ENCODE results near the gene OTOP3. TPM values are rescaled to one million over a fixed set of nuclear protein-coding genes. Genes with fewer than 3 reads are reported as not detected.
A peak's percentile ranks its signal among the peaks of the same experiment; 100 is the strongest.
"Not testable (repeated sequence)": the region's sequence is repeated elsewhere in the genome, so short reads cannot be mapped to it uniquely, and the experiment has no call there.

OTOP3 gene
- total RNA-seq, 6 donors from 2014 or later = not detected

DNA sequence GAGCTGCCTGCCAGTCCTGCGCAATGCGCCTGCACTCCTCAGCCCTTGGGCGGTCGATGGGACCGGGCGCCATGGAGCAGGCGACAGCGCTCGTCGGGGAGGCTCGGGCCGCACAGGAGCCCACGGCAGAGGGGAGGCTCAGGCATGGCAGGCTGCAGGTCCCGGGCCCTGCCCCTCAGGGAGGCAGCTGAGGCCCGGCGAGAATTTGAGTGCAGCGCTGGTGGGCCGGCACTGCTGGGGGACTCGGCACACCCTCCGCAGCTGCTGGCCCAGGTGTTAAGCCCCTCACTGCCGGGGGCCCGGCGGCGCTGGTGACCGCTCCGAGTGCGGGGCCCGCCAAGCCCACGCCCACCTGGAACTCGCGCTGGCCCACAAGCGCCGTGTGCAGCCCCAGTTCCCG is 28.7 kb upstream of the OTOP3 start:
- H3K36me3 ChIP-seq = no peaks in the 10 kb centered on the region
- WGBS, 2 donors = 92 to 93% methylated on average over 10 to 28 of the region's 34 CpGs
- DNase-seq = peak in 1 of 2 donors; percentile 74
- TF ChIP-seq POLR2A (IDR thresholded peaks at IDR 0.05) = no peak
- no peak for TF ChIP-seq EP300 (IDR thresholded peaks at IDR 0.05)
- no peak for TF ChIP-seq CTCF (IDR thresholded peaks at IDR 0.05)
- TF ChIP-seq POLR2AphosphoS5 (IDR thresholded peaks at IDR 0.05) = no peak
- H3K27me3 ChIP-seq = no peaks in the 10 kb centered on the region
- H3K27ac ChIP-seq = no peak overlapping the region
- H3K9me3 ChIP-seq = no peaks in the 10 kb centered on the region
- H3K4me3 ChIP-seq = no peak overlapping the region
- no peak for ATAC-seq (ENCODE audit: low FRiP score in 2 of 2)
- H3K4me1 ChIP-seq = no peaks in the 10 kb centered on the region

DNA sequence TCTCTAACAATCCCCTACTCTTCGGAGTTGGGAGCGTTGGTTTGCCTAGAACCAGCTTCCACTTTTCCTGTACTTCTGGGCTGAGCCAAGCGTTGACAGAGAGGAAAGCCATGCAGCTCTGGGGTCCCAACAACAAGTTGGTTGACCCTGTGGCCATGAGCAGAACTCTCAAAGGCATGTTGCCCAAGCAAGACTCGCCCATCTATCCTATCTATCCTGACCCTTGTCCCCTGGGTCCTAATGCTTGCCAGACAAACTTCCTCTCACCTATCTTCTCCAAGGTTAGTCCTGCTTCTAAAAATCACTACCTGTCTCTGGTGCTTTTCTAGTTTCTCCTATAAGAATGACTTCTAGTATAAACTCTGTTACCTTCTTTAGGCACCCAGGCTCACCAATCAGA is 26.6 kb upstream of the OTOP3 start:
- not testable (repeated sequence) for ATAC-seq (ENCODE audit: low FRiP score in 2 of 2); H3K27ac ChIP-seq; H3K27me3 ChIP-seq; H3K4me3 ChIP-seq; H3K4me1 ChIP-seq; H3K36me3 ChIP-seq; DNase-seq; H3K9me3 ChIP-seq
- WGBS, 2 donors = 76% methylated on average over 4 of the region's 4 CpGs

DNA sequence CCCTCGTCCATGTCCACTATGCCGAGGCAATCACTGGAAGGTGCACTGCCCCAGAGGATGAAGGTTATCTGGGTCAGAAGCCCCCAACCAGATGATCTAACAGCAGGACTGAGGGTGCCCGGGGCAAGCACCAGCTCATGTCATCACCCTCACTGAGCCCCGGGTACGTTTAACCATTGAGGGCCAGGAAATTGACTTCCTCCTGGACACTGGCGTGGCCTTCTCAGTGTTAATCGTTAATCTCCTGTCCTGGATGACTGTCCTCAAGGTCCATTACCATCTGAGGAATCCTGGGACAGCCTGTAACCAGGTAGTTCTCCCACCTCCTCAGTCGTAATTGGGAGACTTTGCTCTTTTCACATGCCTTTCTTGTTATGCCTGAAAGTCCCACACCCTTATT is 24.3 kb upstream of the OTOP3 start:
- WGBS, 2 donors = 56 to 81% methylated on average over 2 to 8 of the region's 8 CpGs
- not testable (repeated sequence) for H3K36me3 ChIP-seq; ATAC-seq (ENCODE audit: low FRiP score in 2 of 2); H3K9me3 ChIP-seq; H3K4me3 ChIP-seq; DNase-seq; H3K4me1 ChIP-seq; H3K27ac ChIP-seq; H3K27me3 ChIP-seq

DNA sequence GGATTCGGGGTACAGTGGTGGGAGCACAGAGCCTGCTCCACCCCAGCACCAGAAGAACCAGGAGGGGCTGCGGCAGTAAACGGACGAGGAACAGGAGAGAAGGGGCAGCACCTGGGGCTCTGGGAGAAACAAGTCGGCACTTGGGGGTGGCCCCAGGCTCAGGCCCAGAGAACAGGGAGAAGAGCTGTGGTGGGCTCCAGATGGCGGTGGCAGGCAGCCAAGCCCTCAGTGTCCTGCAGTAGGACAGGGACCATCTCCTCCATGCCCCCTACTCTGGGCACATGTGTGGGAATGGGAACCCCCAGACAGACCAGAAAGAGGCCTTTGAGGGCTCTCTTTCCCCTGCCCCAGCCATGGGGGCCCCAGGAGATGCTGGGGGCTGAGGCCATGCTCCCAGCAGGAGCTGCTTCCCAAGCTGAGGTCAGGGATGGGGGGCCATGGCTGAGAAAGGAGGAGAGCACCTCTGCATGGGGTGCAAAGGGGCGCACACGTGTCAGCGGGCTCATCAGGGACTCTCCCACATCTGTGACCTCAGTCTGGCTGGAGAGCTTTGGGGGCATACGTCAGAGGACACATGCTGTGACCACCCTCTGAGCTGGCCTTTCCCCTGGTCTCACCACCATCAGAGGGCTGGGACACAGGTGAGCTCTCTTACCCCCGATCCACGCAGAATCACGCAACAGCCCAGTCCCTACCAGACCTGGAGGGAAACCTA is 19.4 kb upstream of the OTOP3 start:
- 82 to 89% methylated on average over 12 to 13 of the region's 13 CpGs for WGBS, 2 donors
- no peaks in the 10 kb centered on the region for H3K36me3 ChIP-seq
- H3K27me3 ChIP-seq = peaks cover 0 to 7% (median 0%) of the 10 kb centered on the region in 4 donors
- TF ChIP-seq POLR2A (IDR thresholded peaks at IDR 0.05) (no peak), EP300 (IDR thresholded peaks at IDR 0.05) (no peak), POLR2AphosphoS5 (IDR thresholded peaks at IDR 0.05) (no peak), CTCF (IDR thresholded peaks at IDR 0.05) (no peak)
- ATAC-seq (ENCODE audit: low FRiP score in 2 of 2) (no peak), DNase-seq (no peak)
- no peak overlapping the region for H3K27ac ChIP-seq
- no peaks in the 10 kb centered on the region for H3K9me3 ChIP-seq
- H3K4me1 ChIP-seq = no peaks in the 10 kb centered on the region
- no peak overlapping the region for H3K4me3 ChIP-seq

- Histone ChIP-seq H3K27ac (no peak overlapping the region), H3K9me3 (no peaks in the 10 kb centered on the region), H3K27me3 (peaks cover 0 to 7% (median 2%) of the 10 kb centered on the region in 4 donors), H3K4me3 (no peak overlapping the region), H3K36me3 (no peaks in the 10 kb centered on the region), H3K4me1 (no peaks in the 10 kb centered on the region)
- no peak for DNase-seq
- no peak for ATAC-seq (ENCODE audit: low FRiP score in 2 of 2)
- WGBS, 2 donors = 93 to 95% methylated on average over 11 of the region's 11 CpGs
- TF ChIP-seq EP300 (IDR thresholded peaks at IDR 0.05) (no peak), POLR2AphosphoS5 (IDR thresholded peaks at IDR 0.05) (no peak), CTCF (IDR thresholded peaks at IDR 0.05) (no peak), POLR2A (IDR thresholded peaks at IDR 0.05) (no peak)
Observed at GRCh38 chr17:74916851-74917199, 18.9 kb upstream of the OTOP3 start.

DNA sequence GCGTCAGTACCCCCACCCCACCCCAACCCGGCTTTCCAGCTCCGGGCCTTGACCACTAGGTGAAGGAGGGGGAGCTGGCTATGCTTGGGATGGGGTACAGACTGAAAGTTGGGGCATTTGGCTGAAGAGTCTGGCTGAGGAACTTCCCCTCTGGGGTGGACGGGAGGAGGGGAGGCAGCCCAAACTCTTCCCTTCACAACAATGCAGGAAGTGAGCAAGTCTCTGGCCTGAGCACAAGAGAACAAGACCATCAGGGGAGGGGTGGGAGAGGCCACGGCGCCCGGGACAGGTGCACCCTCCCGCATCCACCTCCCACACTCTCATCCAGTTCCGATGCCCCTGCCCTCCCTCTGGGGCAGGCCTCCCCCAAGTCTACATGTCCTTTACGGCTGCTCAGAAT is 18.3 kb upstream of the OTOP3 start:
- H3K4me3 ChIP-seq = no peak overlapping the region
- no peak overlapping the region for H3K27ac ChIP-seq
- no peaks in the 10 kb centered on the region for H3K4me1 ChIP-seq
- DNase-seq (no peak), ATAC-seq (ENCODE audit: low FRiP score in 2 of 2) (peak in 1 of 2 donors; percentile 41)
- H3K27me3 ChIP-seq = peaks cover 0 to 11% (median 5%) of the 10 kb centered on the region in 4 donors
- H3K36me3 ChIP-seq = no peaks in the 10 kb centered on the region
- TF ChIP-seq EP300 (IDR thresholded peaks at IDR 0.05) (no peak), POLR2AphosphoS5 (IDR thresholded peaks at IDR 0.05) (no peak), CTCF (IDR thresholded peaks at IDR 0.05) (no peak), POLR2A (IDR thresholded peaks at IDR 0.05) (no peak)
- 42 to 58% methylated on average over 5 to 10 of the region's 10 CpGs for WGBS, 2 donors
- no peaks in the 10 kb centered on the region for H3K9me3 ChIP-seq
